ENCODE results near the gene FGD2.
"Not testable (repeated sequence)": the region's sequence is repeated elsewhere in the genome, so short reads cannot be mapped to it uniquely, and the experiment has no call there.

Gene FGD2

GRCh38 chr6:37036146-37036545 lies 30.7 kb downstream of the FGD2 start:
- FAIRE-seq (no peak), DNase-seq (ENCODE audit: insufficient read length, low spot score) (no peak)

- FAIRE-seq: no peak
- DNase-seq (ENCODE audit: insufficient read length, low spot score): no peak
These were observed 33.1 kb downstream of the FGD2 start for GRCh38 chr6:37038292-37039198.

- FAIRE-seq (no peak), DNase-seq (ENCODE audit: insufficient read length, low spot score) (no peak)
These were observed 34.5 kb downstream of the FGD2 start for GRCh38 chr6:37039958-37040357.

- DNase-seq (ENCODE audit: insufficient read length, low spot score) (no peak), FAIRE-seq (no peak)
These were observed 36.1 kb downstream of the FGD2 start for GRCh38 chr6:37041521-37041920.

GRCh38 chr6:37042150-37042549 lies 36.7 kb downstream of the FGD2 start:
- FAIRE-seq: no peak
- no peak for DNase-seq (ENCODE audit: insufficient read length, low spot score)

- not testable (repeated sequence) for FAIRE-seq; DNase-seq (ENCODE audit: insufficient read length, low spot score)
These were observed 37.6 kb downstream of the FGD2 start for GRCh38 chr6:37043091-37043490.

- DNase-seq (ENCODE audit: insufficient read length, low spot score) (no peak), FAIRE-seq (no peak)
These were observed 41.9 kb downstream of the FGD2 start for GRCh38 chr6:37047346-37047688.

GRCh38 chr6:37047689-37048402 lies 42.4 kb downstream of the FGD2 start:
- FAIRE-seq (no peak), DNase-seq (ENCODE audit: insufficient read length, low spot score) (no peak)

GRCh38 chr6:37048403-37048850 lies 43.0 kb downstream of the FGD2 start:
- DNase-seq (ENCODE audit: insufficient read length, low spot score) (no peak), FAIRE-seq (no peak)

- DNase-seq (ENCODE audit: insufficient read length, low spot score) (no peak), FAIRE-seq (peak; percentile 80)
These were observed 43.6 kb downstream of the FGD2 start for GRCh38 chr6:37048851-37049757.

GRCh38 chr6:37049758-37050044 lies 44.2 kb downstream of the FGD2 start:
- no peak for FAIRE-seq

GRCh38 chr6:37050045-37050853 lies 44.8 kb downstream of the FGD2 start:
- FAIRE-seq: peak; percentile 69

More at GRCh38 chr6:37049758-37050044, 44.2 kb downstream of the FGD2 start:
- no peak for DNase-seq (ENCODE audit: insufficient read length, low spot score)

GRCh38 chr6:37050854-37051137 lies 45.3 kb downstream of the FGD2 start:
- no peak for DNase-seq (ENCODE audit: insufficient read length, low spot score)
- FAIRE-seq: no peak

More at GRCh38 chr6:37050045-37050853, 44.8 kb downstream of the FGD2 start:
- peak; percentile 82 for DNase-seq (ENCODE audit: insufficient read length, low spot score)

GRCh38 chr6:37051138-37052026 lies 45.9 kb downstream of the FGD2 start:
- FAIRE-seq: no peak
- peak; percentile 83 for DNase-seq (ENCODE audit: insufficient read length, low spot score)

GRCh38 chr6:37052027-37052628 lies 46.7 kb downstream of the FGD2 start:
- no peak for FAIRE-seq
- DNase-seq (ENCODE audit: insufficient read length, low spot score): no peak

GRCh38 chr6:37053683-37054082 lies 48.2 kb downstream of the FGD2 start:
- no peak for FAIRE-seq

GRCh38 chr6:37054171-37054570 lies 48.7 kb downstream of the FGD2 start:
- FAIRE-seq (no peak), DNase-seq (ENCODE audit: insufficient read length, low spot score) (no peak)

More at GRCh38 chr6:37053683-37054082, 48.2 kb downstream of the FGD2 start:
- DNase-seq (ENCODE audit: insufficient read length, low spot score): no peak

GRCh38 chr6:37054580-37054979 lies 49.1 kb downstream of the FGD2 start:
- FAIRE-seq: no peak
- no peak for DNase-seq (ENCODE audit: insufficient read length, low spot score)

GRCh38 chr6:37056112-37056403 lies 50.6 kb downstream of the FGD2 start:
- DNase-seq (ENCODE audit: insufficient read length, low spot score) (no peak), FAIRE-seq (no peak)
